Tibial nerve (tissue), 3 donors: Measurements from ENCODE around the gene VAMP7.

Experiments
- POLR2A ChIP-seq, 2 donors: fragments of 450-650 bp; IDR thresholded peaks; one replicate each; pipeline ENCODE4 v1.6.1; 2017; ENCODE audit warnings: antibody characterized with exemption in 2 of 2, mild to moderate bottlenecking in 2 of 2, moderate library complexity in 2 of 2
- TF ChIP-seq, protein P1 (sequence below), 5 experiments: fragments of 200-600 bp in 3 of 5; fragments of 450-650 bp in 2 of 5; sonication (generic) in 3 of 5; IDR thresholded peaks; one replicate each; pipeline ENCODE4 v1.5.1; 2016 to 2019; ENCODE audit warnings: antibody characterized with exemption in 5 of 5, mild to moderate bottlenecking in 3 of 5, moderate library complexity in 2 of 5

- TF ChIP-seq, protein P1, sequence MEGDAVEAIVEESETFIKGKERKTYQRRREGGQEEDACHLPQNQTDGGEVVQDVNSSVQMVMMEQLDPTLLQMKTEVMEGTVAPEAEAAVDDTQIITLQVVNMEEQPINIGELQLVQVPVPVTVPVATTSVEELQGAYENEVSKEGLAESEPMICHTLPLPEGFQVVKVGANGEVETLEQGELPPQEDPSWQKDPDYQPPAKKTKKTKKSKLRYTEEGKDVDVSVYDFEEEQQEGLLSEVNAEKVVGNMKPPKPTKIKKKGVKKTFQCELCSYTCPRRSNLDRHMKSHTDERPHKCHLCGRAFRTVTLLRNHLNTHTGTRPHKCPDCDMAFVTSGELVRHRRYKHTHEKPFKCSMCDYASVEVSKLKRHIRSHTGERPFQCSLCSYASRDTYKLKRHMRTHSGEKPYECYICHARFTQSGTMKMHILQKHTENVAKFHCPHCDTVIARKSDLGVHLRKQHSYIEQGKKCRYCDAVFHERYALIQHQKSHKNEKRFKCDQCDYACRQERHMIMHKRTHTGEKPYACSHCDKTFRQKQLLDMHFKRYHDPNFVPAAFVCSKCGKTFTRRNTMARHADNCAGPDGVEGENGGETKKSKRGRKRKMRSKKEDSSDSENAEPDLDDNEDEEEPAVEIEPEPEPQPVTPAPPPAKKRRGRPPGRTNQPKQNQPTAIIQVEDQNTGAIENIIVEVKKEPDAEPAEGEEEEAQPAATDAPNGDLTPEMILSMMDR (IDR thresholded peaks at IDR 0.05): no peak
- TF ChIP-seq POLR2A (IDR thresholded peaks at IDR 0.05): no peak
These were observed 78.0 kb downstream of the VAMP7 start for GRCh38 chrX:155959018-155959587.
